IMR-90 (cell line): Measurements from ENCODE around the gene CAPN5. TPM values are rescaled to one million over a fixed set of nuclear protein-coding genes. Genes with fewer than 3 reads are reported as not detected.

Experiments
- ATAC-seq: fragments of 200-7000 bp; cut with Tn5 transposase; 2 replicates; pipeline ENCODE4 v1.9.1; 2020; ENCODE audit warnings: low read depth, mild to moderate bottlenecking, moderate library complexity
- BruUV-seq: library from RNA; stranded (reverse); fragments of 400-500 nt; replicated peaks from 2 replicates; lab custom pipeline; 2021; lab: Mats Ljungman, UMichigan
- CTCF ChIA-PET: fragments of 300-600 bp; formaldehyde crosslinking; extraction: SDS; loops from one replicate; lab custom pipeline; 2021; ENCODE audit warnings: antibody characterized with exemption; lab: Yijun Ruan, JAX
- POLR2A ChIA-PET: fragments of 300-600 bp; sonication (Branson Sonifier 250); formaldehyde crosslinking; loops from one replicate; lab custom pipeline; 2022; ENCODE audit warnings: antibody characterized with exemption; ENCODE audit not compliant: unreplicated experiment; lab: Charles Lee
- DNase-seq: peaks from one replicate; pipeline ENCODE4 v3.0.0; 2013
- H2AFZ ChIP-seq: replicated peaks from 2 replicates; pipeline ENCODE3; 2013; ENCODE audit warnings: low read length, mild to moderate bottlenecking; ENCODE audit not compliant: poor library complexity
- H2AK5ac ChIP-seq: 2 replicates; pipeline ENCODE4 v1.6.1; 2013; ENCODE audit warnings: low read depth, low read length, inconsistent platforms
- H2AK9ac ChIP-seq: replicated peaks from 2 replicates; pipeline ENCODE3; 2013; ENCODE audit warnings: mild to moderate bottlenecking, low read depth, low read length, moderate library complexity; ENCODE audit not compliant: poor library complexity
- H2BK120ac ChIP-seq: 2 replicates; pipeline ENCODE4 v1.6.1; 2013; ENCODE audit warnings: low read depth, low read length, inconsistent platforms
- H2BK15ac ChIP-seq: 3 replicates; pipeline ENCODE4 v1.6.1; 2013; ENCODE audit warnings: low read depth, low read length, inconsistent platforms
- H2BK20ac ChIP-seq: 2 replicates; pipeline ENCODE4 v1.6.1; 2013; ENCODE audit warnings: low read depth, mild to moderate bottlenecking, inconsistent platforms, low read length, moderate library complexity
- H2BK5ac ChIP-seq: 2 replicates; pipeline ENCODE4 v1.6.1; 2013; ENCODE audit warnings: mild to moderate bottlenecking, low read depth, low read length, inconsistent platforms; ENCODE audit not compliant: poor library complexity, severe bottlenecking
- H3K14ac ChIP-seq: replicated peaks from 2 replicates; pipeline ENCODE4 v1.6.1; 2013; ENCODE audit warnings: low read depth, low read length, inconsistent platforms
- H3K18ac ChIP-seq: 2 replicates; pipeline ENCODE4 v1.6.1; 2013; ENCODE audit warnings: low read depth, low read length, control low read depth
- H3K23ac ChIP-seq: 2 replicates; pipeline ENCODE4 v1.6.1; 2013; ENCODE audit warnings: low read depth, low read length, inconsistent platforms
- H3K27ac ChIP-seq: 2 replicates; pipeline ENCODE4 v1.5.1; 2013; ENCODE audit warnings: mild to moderate bottlenecking, control low read depth, low read length; ENCODE audit not compliant: insufficient read depth
- H3K27me3 ChIP-seq: 2 replicates; pipeline ENCODE4 v1.6.1; 2013; ENCODE audit warnings: low read length; ENCODE audit not compliant: control insufficient read depth, insufficient read depth
- H3K36me3 ChIP-seq: 2 replicates; pipeline ENCODE4 v1.6.1; 2013; ENCODE audit warnings: low read length, mixed read lengths; ENCODE audit not compliant: control insufficient read depth, insufficient read depth
- H3K4ac ChIP-seq: 2 replicates; pipeline ENCODE4 v1.6.1; 2013; ENCODE audit warnings: low read depth, low read length, inconsistent platforms
- H3K4me1 ChIP-seq: 2 replicates; pipeline ENCODE4 v1.6.1; 2013; ENCODE audit warnings: low read length, mixed read lengths; ENCODE audit not compliant: control insufficient read depth, insufficient read depth
- H3K4me2 ChIP-seq: 2 replicates; pipeline ENCODE4 v1.6.1; 2013; ENCODE audit warnings: low read depth, mild to moderate bottlenecking, control low read depth, low read length, moderate library complexity
- H3K4me3 ChIP-seq: 2 replicates; pipeline ENCODE4 v1.5.1; 2013; ENCODE audit warnings: low read depth, mild to moderate bottlenecking, control low read depth, low read length, moderate library complexity; ENCODE audit not compliant: insufficient read depth
- H3K56ac ChIP-seq: 2 replicates; pipeline ENCODE4 v1.6.1; 2013; ENCODE audit warnings: low read length, inconsistent platforms; ENCODE audit not compliant: insufficient read depth; ENCODE audit errors: extremely low read depth
- H3K79me1 ChIP-seq, 2 experiments: 2 replicates each; pipeline ENCODE4 v1.6.1; 2013; ENCODE audit warnings: low read length in 2 of 2, inconsistent platforms in 1 of 2, low read depth in 1 of 2
- H3K9ac ChIP-seq: 2 replicates; pipeline ENCODE4 v1.6.1; 2013; ENCODE audit warnings: low read depth, low read length, control low read depth
- H3K9me1 ChIP-seq: 2 replicates; pipeline ENCODE4 v1.6.1; 2013; ENCODE audit warnings: low read length, inconsistent platforms; ENCODE audit not compliant: insufficient read depth
- H3K9me3 ChIP-seq: 2 replicates; pipeline ENCODE4 v1.6.1; 2013; ENCODE audit warnings: low read length; ENCODE audit not compliant: control insufficient read depth, insufficient read depth
- H4K20me1 ChIP-seq: 2 replicates; pipeline ENCODE4 v1.6.1; 2013; ENCODE audit warnings: low read length, inconsistent platforms; ENCODE audit not compliant: insufficient read depth
- H4K5ac ChIP-seq: 2 replicates; pipeline ENCODE4 v1.6.1; 2013; ENCODE audit warnings: mild to moderate bottlenecking, low read depth, low read length, control low read depth
- H4K8ac ChIP-seq, 2 experiments: 2 replicates each; pipeline ENCODE4 v1.6.1; 2013; ENCODE audit warnings: low read depth in 2 of 2, low read length in 2 of 2, control low read depth in 1 of 2, inconsistent platforms in 1 of 2
- H4K91ac ChIP-seq: 2 replicates; pipeline ENCODE4 v1.6.1; 2013; ENCODE audit warnings: low read depth, low read length, inconsistent platforms; ENCODE audit not compliant: insufficient read depth
- CEBPB ChIP-seq: IDR thresholded peaks from 2 replicates; pipeline ENCODE4 v1.6.1; 2012; ENCODE audit warnings: low read depth, low read length, improper control_type of control experiment
- CHD1 ChIP-seq: IDR thresholded peaks from 2 replicates; pipeline ENCODE4 v1.6.1; 2012; ENCODE audit warnings: low read depth, low read length, improper control_type of control experiment
- ELK1 ChIP-seq: fragments of 150-350 bp; IDR thresholded peaks from 2 replicates; pipeline ENCODE4 v1.6.1; 2016; ENCODE audit warnings: low read depth, mild to moderate bottlenecking, low read length, moderate library complexity, borderline replicate concordance
- MAFK ChIP-seq: IDR thresholded peaks from 2 replicates; pipeline ENCODE4 v1.6.1; 2012; ENCODE audit warnings: low read depth, low read length, improper control_type of control experiment
- NFE2L2 ChIP-seq: fragments of 150-350 bp; IDR thresholded peaks from 2 replicates; pipeline ENCODE4 v1.6.1; 2016; ENCODE audit warnings: low read depth, mild to moderate bottlenecking, low read length
- SMC3 ChIP-seq: fragments of 150-350 bp; IDR thresholded peaks from 2 replicates; pipeline ENCODE4 v1.6.1; 2016; ENCODE audit warnings: low read depth, mild to moderate bottlenecking, antibody characterized with exemption, low read length, moderate library complexity
- WGBS, 2 experiments: methylation state at CpG; one replicate each; pipeline versions ENCODE4 v1.1.5 to v1.1.7; 2013; ENCODE audit warnings: missing lambda C conversion rate in 2 of 2; ENCODE audit not compliant: insufficient read length in 1 of 2; ENCODE audit errors: extremely low coverage in 2 of 2; 5-methylcytosine and 5-hydroxymethylcytosine counted together
- dilution Hi-C: fragments of 300-500 bp; cut with HindIII; formaldehyde crosslinking; loops from one replicate; pipeline ENCODE4 v1.14.3; 2018; ENCODE audit warnings: low sequenced_read_pairs; ENCODE audit not compliant: unreplicated experiment
- in situ Hi-C: fragments of 300-500 bp; cut with MboI; formaldehyde crosslinking; loops from 3 replicates; pipeline ENCODE4 v1.14.3; 2019; ENCODE audit warnings: low sequenced_read_pairs, inconsistent platforms, mixed read lengths
- intact Hi-C: fragments of 100-400 bp; cut with micrococcal nuclease; formaldehyde crosslinking; loops from 2 replicates; pipeline ENCODE4 v1.10.0; 2022
- polyA plus RNA-seq, 3 experiments: library from polyadenylated mRNA; depleted of rRNA; stranded (reverse); fragments of >200 nt; gene quantifications; 2 replicates each; pipeline ENCODE4 v1.2.3, GENCODE V29; 2012; ENCODE audit warnings: low replicate concordance in 1 of 3
- total RNA-seq: library from RNA; depleted of rRNA; stranded (reverse); fragments of >200 nt; gene quantifications from 2 replicates; pipeline ENCODE4 v1.2.3, GENCODE V29; 2012

The CAPN5 gene
- total and polyA plus RNA-seq, 2 of the 4 experiments (the other 2 are of a cell fraction) = 8.1 to 24.0 TPM

- Histone ChIP-seq H3K56ac (no peak overlapping the region), H3K36me3 (no peaks in the 10 kb centered on the region), H3K9me1 (no peaks in the 10 kb centered on the region), H3K9me3 (no peaks in the 10 kb centered on the region), H3K27ac (no peak overlapping the region), H4K91ac (no peak overlapping the region), H2AK9ac (no peak overlapping the region), H3K4me3 (no peak overlapping the region), H2AFZ (no peak overlapping the region), H2BK15ac (no peak overlapping the region), H4K8ac (no peak overlapping the region), H4K20me1 (no peaks in the 10 kb centered on the region), H3K27me3 (peaks cover 74% of the 10 kb centered on the region), H2AK5ac (no peak overlapping the region), H3K4ac (no peak overlapping the region), H3K4me1 (no peaks in the 10 kb centered on the region), H3K18ac (no peak overlapping the region), H4K5ac (no peak overlapping the region), H3K23ac (no peak overlapping the region), H3K79me1 (no peaks in the 10 kb centered on the region), H3K9ac (no peak overlapping the region), H3K4me2 (no peak overlapping the region), H2BK120ac (no peak overlapping the region), H2BK5ac (no peak overlapping the region), H2BK20ac (no peak overlapping the region), H3K14ac (no peak overlapping the region)
- CTCF ChIA-PET = no interaction called here
- dilution Hi-C loops = no loop called here
- WGBS, 2 experiments = 30% methylated on average over 2 of the region's 19 CpGs; no CpG with 5 or more reads in 1 of the 2 experiments
- DNase-seq (no peak), ATAC-seq (no peak)
- POLR2A ChIA-PET = no interaction called here
- TF ChIP-seq CHD1 (no peak), ELK1 (no peak), NFE2L2 (no peak), CEBPB (no peak), SMC3 (no peak), MAFK (no peak)
- BruUV-seq = no TSS peak
- intact Hi-C loops = no loop called here
- in situ Hi-C loops = no loop called here
Measured at GRCh38 chr11:77158041-77158695, 91.4 kb downstream of the CAPN5 start.
